Mesothelial cell of epicardium (in vitro differentiated cells): ENCODE data around the gene RNF14. TPM values are rescaled to one million over a fixed set of nuclear protein-coding genes. Genes with fewer than 3 reads are reported as not detected.

ENCODE experiments used
- DNase-seq, 2 experiments: peaks; one replicate each; pipeline ENCODE4 v3.0.0; 2021; ENCODE audit warnings: low spot score in 2 of 2; ENCODE audit not compliant: unreplicated experiment in 2 of 2
- H3K27ac Mint-ChIP-seq: 2 replicates; pipeline ENCODE4 v1.8.0; 2021; ENCODE audit warnings: mixed read lengths
- H3K27me3 Mint-ChIP-seq: 2 replicates; pipeline ENCODE4 v1.8.0; 2021; ENCODE audit warnings: low read depth, mixed read lengths
- H3K36me3 Mint-ChIP-seq: 2 replicates; pipeline ENCODE4 v1.8.0; 2021; ENCODE audit warnings: mixed read lengths
- H3K4me1 Mint-ChIP-seq: 2 replicates; pipeline ENCODE4 v1.8.0; 2021; ENCODE audit warnings: mixed read lengths
- H3K4me3 Mint-ChIP-seq: 2 replicates; pipeline ENCODE4 v1.8.0; 2021; ENCODE audit warnings: mild to moderate bottlenecking, moderate library complexity, mixed read lengths
- H3K9me3 Mint-ChIP-seq: 2 replicates; pipeline ENCODE4 v1.8.0; 2021; ENCODE audit warnings: mixed read lengths
- total RNA-seq: library from RNA; stranded (reverse); gene quantifications from 3 replicates; pipeline ENCODE4 v1.2.1, GENCODE V29; 2021
- TF ChIP-seq, protein P1 (sequence below): fragments of 200-600 bp; sonication (generic); IDR thresholded peaks from one replicate; pipeline ENCODE4 v1.5.0; 2021; ENCODE audit warnings: antibody characterized with exemption; ENCODE audit not compliant: unreplicated experiment

Gene RNF14
- total RNA-seq, 1 donor from 2014 or later, result 34.0 TPM

- Mint-ChIP-seq H3K4me3 (no peak overlapping the region), H3K9me3 (no peaks in the 10 kb centered on the region), H3K36me3 (no peaks in the 10 kb centered on the region), H3K27me3 (no peaks in the 10 kb centered on the region), H3K27ac (no peak overlapping the region), H3K4me1 (peaks cover 10% of the 10 kb centered on the region)
- TF ChIP-seq, protein P1, sequence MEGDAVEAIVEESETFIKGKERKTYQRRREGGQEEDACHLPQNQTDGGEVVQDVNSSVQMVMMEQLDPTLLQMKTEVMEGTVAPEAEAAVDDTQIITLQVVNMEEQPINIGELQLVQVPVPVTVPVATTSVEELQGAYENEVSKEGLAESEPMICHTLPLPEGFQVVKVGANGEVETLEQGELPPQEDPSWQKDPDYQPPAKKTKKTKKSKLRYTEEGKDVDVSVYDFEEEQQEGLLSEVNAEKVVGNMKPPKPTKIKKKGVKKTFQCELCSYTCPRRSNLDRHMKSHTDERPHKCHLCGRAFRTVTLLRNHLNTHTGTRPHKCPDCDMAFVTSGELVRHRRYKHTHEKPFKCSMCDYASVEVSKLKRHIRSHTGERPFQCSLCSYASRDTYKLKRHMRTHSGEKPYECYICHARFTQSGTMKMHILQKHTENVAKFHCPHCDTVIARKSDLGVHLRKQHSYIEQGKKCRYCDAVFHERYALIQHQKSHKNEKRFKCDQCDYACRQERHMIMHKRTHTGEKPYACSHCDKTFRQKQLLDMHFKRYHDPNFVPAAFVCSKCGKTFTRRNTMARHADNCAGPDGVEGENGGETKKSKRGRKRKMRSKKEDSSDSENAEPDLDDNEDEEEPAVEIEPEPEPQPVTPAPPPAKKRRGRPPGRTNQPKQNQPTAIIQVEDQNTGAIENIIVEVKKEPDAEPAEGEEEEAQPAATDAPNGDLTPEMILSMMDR, result no peak
- no peak for DNase-seq
These were observed 11.4 kb upstream of the RNF14 start for GRCh38 chr5:141957367-141957996.

DNA sequence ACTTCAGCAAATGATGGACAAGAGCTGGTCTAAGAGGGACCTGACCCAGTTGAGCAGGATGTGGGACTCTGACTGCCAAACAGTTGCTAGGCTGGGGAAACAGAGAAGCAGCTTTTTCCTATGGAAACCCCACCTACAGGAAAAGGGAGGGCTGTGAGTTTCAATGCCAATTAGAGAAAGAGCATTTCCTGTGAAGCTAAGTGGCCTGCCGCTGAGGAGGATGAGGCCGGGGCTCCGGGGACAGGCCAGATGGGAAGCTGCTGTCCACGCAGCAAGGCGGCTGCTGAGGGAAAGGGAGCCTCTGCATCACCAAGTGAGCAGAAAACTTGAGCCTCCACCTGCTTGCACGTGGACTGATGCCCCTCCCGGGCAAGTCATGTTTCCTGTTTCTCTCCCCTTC, 10.8 kb upstream of the RNF14 start, which contains the start of gene PCDH12:
Gene PCDH12 (minus strand): TSS at position 90 of the 400 bp plus-strand sequence. CDS start 351 bp downstream, outside the sequence.
- no peak for DNase-seq
- peaks cover 10% of the 10 kb centered on the region for H3K4me1 Mint-ChIP-seq
- no peak within 1 kb of the TSS for H3K4me3 Mint-ChIP-seq
- H3K36me3 Mint-ChIP-seq, result no peaks in the 10 kb centered on the region
- TF ChIP-seq, protein P1, result no peak
- H3K27me3 Mint-ChIP-seq, result no peaks in the 10 kb centered on the region
- H3K27ac Mint-ChIP-seq, result no peak within 1 kb of the TSS
- H3K9me3 Mint-ChIP-seq, result no peaks in the 10 kb centered on the region

DNA sequence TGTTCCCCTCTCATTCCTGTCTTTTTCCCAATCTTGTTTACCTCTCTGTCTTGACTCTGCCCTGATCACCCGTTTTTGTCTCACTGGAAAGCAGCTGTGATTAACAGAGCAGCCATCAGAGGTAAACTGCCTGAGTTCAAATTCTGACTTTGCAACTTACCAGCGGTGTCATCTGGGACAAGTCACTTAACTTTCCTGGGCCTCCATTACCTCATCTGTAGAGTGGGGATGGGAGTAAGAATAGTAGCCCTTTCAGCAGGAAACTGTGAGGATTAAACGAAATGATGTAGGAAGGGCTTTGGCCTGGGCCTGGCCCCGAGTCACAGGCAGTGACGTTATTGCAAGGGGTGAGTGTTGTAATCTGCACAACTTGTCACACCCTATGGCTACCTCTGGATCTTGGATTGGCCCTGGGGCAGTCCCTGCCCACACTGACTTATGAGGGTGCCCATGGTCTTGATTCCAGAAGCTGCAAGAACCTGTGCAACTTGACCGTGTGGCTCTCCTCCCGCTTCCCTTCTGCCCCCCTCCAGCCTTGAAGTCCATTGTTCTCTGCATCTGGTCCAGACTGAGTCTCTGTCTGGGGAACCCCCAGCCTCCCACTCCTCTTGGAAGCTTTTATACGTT, 10.2 kb upstream of the RNF14 start:
- TF ChIP-seq, protein P1, result no peak
- no peaks in the 10 kb centered on the region for H3K36me3 Mint-ChIP-seq
- no peak for DNase-seq
- H3K27me3 Mint-ChIP-seq, result no peaks in the 10 kb centered on the region
- H3K4me1 Mint-ChIP-seq, result peaks cover 10% of the 10 kb centered on the region
- H3K4me3 Mint-ChIP-seq, result no peak overlapping the region
- H3K27ac Mint-ChIP-seq, result no peak overlapping the region
- no peaks in the 10 kb centered on the region for H3K9me3 Mint-ChIP-seq

- Mint-ChIP-seq H3K4me3 (no peak overlapping the region), H3K9me3 (no peaks in the 10 kb centered on the region), H3K27ac (no peak overlapping the region), H3K36me3 (no peaks in the 10 kb centered on the region), H3K27me3 (no peaks in the 10 kb centered on the region), H3K4me1 (peaks cover 10% of the 10 kb centered on the region)
- TF ChIP-seq, protein P1, result no peak
- no peak for DNase-seq
These were observed 8.9 kb upstream of the RNF14 start for GRCh38 chr5:141960018-141960417.

DNA sequence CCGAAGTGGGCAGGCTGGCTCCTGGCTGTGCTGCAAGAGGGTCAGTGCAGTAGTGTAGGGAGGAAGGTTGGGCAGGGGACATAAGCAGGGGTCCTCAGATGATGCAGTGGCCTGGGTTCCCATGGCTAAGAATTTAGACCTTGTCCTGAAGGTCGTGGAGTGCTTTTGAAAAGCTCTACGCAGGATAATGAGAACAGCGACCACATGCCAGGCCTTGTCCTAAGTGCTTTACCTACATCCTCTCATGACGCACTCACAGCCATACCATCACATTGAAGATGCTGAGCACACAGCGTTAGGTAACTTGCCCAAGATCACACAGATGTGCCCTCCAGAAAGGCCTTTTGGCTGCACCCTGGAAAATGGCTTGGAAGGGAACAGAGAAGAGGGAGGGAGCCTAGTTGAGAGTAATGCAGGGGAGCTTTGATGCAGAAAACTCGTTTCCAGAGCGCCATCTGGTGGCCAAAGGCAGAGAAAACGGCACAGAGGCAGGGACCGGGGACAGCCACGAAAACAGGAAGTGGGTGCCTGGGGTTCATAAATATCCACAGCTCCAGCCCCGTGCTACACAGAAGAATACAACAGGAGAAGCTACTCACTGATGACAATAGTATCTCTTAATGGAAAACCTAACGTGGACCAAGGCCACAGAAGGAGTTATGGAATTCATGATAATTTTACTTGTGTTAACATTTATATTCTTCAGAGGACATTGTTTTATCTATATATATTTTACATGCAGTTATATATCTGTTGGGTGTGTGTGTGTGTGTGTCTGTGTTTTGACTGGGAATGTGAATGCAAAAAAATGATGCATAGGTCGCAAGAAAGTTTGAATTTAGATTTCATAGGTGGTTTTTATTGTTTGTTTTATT, 8.2 kb upstream of the RNF14 start:
- peak overlapping the region; percentile 19 for H3K4me3 Mint-ChIP-seq

More for the DNA sequence above, 8.2 kb upstream of the RNF14 start:
- TF ChIP-seq, protein P1, result peak; percentile 80
- H3K27me3 Mint-ChIP-seq, result no peaks in the 10 kb centered on the region
- H3K4me1 Mint-ChIP-seq, result peaks cover 10% of the 10 kb centered on the region
- H3K36me3 Mint-ChIP-seq, result no peaks in the 10 kb centered on the region
- no peak overlapping the region for H3K27ac Mint-ChIP-seq
- H3K9me3 Mint-ChIP-seq, result no peaks in the 10 kb centered on the region
- DNase-seq, result peak; percentile 74 to 93
